ENCODE data around the gene LRRC71. TPM values are rescaled to one million over a fixed set of nuclear protein-coding genes. Genes with fewer than 3 reads are reported as not detected.

Gene LRRC71
- total and polyA plus RNA-seq, 2 of the 4 experiments (the other 2 are of a cell fraction) = 0.50 TPM; not detected in 1

- Histone ChIP-seq H2AK9ac (replicated peaks; ENCODE audit: low read depth, low read length, poor library complexity) (no peak overlapping the region), H3K9ac (ENCODE audit: low read depth, low read length) (no peak overlapping the region), H3K18ac (ENCODE audit: low read depth, low read length) (no peak overlapping the region), H3K36me3 (ENCODE audit: control insufficient read depth, insufficient read depth, low read length) (peaks cover 63% of the 10 kb centered on the region), H3K4me2 (ENCODE audit: low read depth, low read length) (no peak overlapping the region), H3K14ac (replicated peaks; ENCODE audit: low read depth, low read length) (no peak overlapping the region), H2BK5ac (ENCODE audit: low read depth, low read length, poor library complexity, severe bottlenecking) (no peak overlapping the region), H3K27ac (ENCODE audit: insufficient read depth, low read length) (no peak overlapping the region), H4K8ac (ENCODE audit: low read depth in 2 of 2, low read length in 2 of 2) (no peak overlapping the region), H4K91ac (ENCODE audit: insufficient read depth, low read depth, low read length) (no peak overlapping the region), H3K4ac (ENCODE audit: low read depth, low read length) (no peak overlapping the region), H3K9me1 (ENCODE audit: insufficient read depth, low read length) (peaks cover 8% of the 10 kb centered on the region; the same call in 1 of the 2 replicates), H3K79me1 (ENCODE audit: low read depth in 1 of 2, low read length in 2 of 2) (no peaks in the 10 kb centered on the region; a peak in 1 of 4 replicates), H3K4me1 (ENCODE audit: control insufficient read depth, insufficient read depth, low read length) (peaks cover 3% of the 10 kb centered on the region), H3K9me3 (ENCODE audit: control insufficient read depth, insufficient read depth, low read length) (no peaks in the 10 kb centered on the region), H2BK15ac (ENCODE audit: low read depth, low read length) (no peak overlapping the region), H2AK5ac (ENCODE audit: low read depth, low read length) (no peak overlapping the region), H3K23ac (ENCODE audit: low read depth, low read length) (no peak overlapping the region), H3K4me3 (ENCODE audit: insufficient read depth, low read depth, low read length) (no peak overlapping the region), H3K56ac (ENCODE audit: extremely low read depth, insufficient read depth, low read length) (no peak overlapping the region), H4K5ac (ENCODE audit: low read depth, low read length) (no peak overlapping the region), H2AFZ (replicated peaks; ENCODE audit: low read length, poor library complexity) (no peak overlapping the region), H2BK20ac (ENCODE audit: low read depth, low read length) (no peak overlapping the region), H4K20me1 (ENCODE audit: insufficient read depth, low read length) (no peaks in the 10 kb centered on the region), H2BK120ac (ENCODE audit: low read depth, low read length) (no peak overlapping the region), H3K27me3 (ENCODE audit: control insufficient read depth, insufficient read depth, low read length) (no peaks in the 10 kb centered on the region)
- in situ Hi-C loops (cut with MboI; ENCODE audit: low sequenced_read_pairs) (no loop called here), intact Hi-C loops (cut with micrococcal nuclease) (loop anchor here (1.0 kb wide), 1 partner anchor 115 kb away; no protein-coding TSS in a partner anchor), dilution Hi-C loops (cut with HindIII; ENCODE audit: low sequenced_read_pairs, unreplicated experiment) (no loop called here)
- peak; percentile 22; the same call in 1 of the 2 replicates for TF ChIP-seq USF2 (IDR thresholded peaks at IDR 0.05; ENCODE audit: low read depth, low read length)
- TF ChIP-seq CHD1 (IDR thresholded peaks at IDR 0.05; ENCODE audit: low read depth, low read length) = no peak
- 80% methylated on average over 1 of the region's 2 CpGs; no CpG with 5 or more reads in 1 of the 2 experiments for WGBS, 2 experiments (ENCODE audit: extremely low coverage in 2 of 2, insufficient read length in 1 of 2)
- no TSS peak for BruUV-seq (replicated peaks)
- peak; percentile 95 for ATAC-seq (ENCODE audit: low read depth)
- ChIA-PET CTCF (no interaction called here), POLR2A (ENCODE audit: unreplicated experiment) (no interaction called here)
- peak; percentile 77 for DNase-seq
Observed at GRCh38 chr1:156959414-156959813, 39.0 kb downstream of the LRRC71 start.

Data from IMR-90 (cell line).